Glomerular visceral epithelial cell (primary cell): ENCODE results near the gene SOX1.

Experiments
- DNase-seq: peaks from one replicate; pipeline ENCODE4 v3.0.0-alpha.2; 2016; ENCODE audit errors: extremely low spot score

The SOX1 gene

DNA sequence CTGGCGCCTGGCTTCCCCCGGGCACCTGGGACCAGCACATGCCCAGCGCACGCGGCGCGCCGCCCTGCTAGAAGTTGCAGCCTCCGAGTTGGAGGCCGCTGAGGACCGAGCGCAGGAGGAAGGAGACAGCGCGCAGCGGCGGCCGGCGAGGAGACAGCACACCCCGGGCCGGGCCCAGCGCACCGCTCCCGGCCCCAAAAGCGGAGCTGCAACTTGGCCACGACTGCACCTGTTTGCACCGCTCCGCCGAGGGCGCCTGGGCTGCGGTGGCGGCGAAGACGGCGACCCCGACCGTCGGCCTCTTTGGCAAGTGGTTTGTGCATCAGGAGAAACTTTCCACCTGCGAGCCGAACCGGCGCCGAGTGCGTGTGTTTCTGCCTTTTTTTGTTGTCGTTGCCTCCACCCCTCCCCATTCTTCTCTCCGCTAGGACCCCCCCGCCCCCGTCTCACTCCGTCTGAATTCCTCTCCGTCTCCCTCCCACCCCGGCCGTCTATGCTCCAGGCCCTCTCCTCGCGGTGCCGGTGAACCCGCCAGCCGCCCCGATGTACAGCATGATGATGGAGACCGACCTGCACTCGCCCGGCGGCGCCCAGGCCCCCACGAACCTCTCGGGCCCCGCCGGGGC, at the start of gene SOX1:
Gene SOX1, plus strand, starts transcription at position 34 of the 626 bp plus-strand sequence. Its CDS starts 510 bp downstream, at position 544.
- DNase-seq = no peak

- no peak for DNase-seq
Measured at GRCh38 chr13:112024577-112024976, 42.4 kb upstream of the SOX1 start.

- no peak for DNase-seq
Measured at GRCh38 chr13:112027250-112027649, 39.7 kb upstream of the SOX1 start.

DNA sequence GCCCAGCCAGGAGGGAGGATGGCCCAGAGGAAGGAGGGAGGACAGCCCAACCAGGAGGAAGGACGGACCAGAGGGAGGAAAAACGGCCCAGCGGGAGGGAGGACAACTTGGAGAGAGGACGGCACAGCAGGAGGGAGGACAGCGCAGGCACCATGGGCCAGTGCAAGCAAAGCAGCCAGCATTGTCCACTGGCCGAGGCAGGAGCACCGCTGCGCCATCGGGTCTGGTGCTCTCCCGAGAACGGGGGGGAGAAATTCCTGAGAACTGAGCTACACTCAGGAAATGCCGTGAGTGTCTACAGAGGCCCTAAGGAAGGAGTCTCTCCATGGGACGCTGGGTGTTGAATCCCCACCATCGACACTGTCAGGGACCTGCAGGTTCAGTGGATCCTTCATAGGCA, 38.5 kb upstream of the SOX1 start:
- DNase-seq = no peak

DNA sequence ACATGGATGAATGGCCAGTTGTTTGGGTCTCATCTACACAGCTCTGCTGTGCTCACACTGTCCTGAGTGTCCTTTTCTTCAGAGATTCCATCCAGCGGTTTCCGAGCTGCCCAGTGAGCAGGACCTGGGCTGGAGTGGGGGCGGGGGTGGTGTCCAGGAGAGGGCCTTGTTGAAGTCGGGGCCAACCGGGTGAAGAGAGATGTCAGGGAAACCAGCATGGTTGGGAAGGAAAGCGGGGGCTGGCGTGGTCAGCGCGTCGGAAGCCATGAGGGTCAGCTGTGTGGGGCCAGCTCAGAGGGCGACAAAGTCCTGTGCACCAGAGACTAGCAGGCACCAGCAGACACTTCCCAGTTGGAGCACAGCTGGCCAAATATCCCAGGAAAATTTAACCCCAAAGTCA, 37.8 kb upstream of the SOX1 start:
- DNase-seq = no peak

DNA sequence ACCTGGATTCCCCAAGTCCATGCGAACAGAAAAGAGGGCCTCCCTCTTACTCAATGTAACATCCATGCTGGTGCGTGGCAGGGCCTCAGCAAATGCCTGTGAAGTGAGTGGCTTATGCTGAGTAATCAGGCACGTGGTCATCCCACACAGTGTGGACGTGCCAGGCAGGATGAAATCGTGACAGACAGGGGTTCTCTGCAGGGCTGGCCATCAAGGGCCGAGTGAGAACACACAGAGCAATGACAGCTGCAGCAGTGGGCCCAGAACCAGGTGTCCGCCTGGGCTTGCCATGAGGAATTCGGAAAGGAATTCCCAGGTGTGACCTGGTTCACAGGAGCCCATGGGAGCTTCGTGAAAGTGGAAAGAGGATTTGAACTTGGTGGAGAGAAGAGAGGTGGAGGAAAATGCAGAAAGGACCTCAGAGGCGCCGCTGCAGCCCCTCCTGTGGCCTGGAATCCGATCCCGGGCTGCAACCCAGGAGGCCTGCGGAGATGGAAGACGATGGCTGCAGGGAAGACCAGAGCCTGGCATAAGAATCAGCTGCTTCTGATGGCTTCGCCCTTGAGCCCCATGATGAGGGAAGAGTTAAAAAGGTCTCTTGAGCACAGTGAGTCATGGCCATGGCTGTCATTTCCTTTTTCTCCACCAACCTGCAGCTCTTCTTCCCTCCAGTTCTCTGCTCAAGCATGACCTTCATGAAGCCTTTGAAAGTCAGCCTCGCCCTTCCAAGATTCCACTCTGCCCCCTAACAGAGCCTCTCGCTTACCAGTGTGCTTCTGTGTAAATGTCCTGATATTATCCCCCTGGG, 34.6 kb upstream of the SOX1 start:
- no peak for DNase-seq

- DNase-seq = no peak
Measured at GRCh38 chr13:112034231-112034630, 32.7 kb upstream of the SOX1 start.

DNA sequence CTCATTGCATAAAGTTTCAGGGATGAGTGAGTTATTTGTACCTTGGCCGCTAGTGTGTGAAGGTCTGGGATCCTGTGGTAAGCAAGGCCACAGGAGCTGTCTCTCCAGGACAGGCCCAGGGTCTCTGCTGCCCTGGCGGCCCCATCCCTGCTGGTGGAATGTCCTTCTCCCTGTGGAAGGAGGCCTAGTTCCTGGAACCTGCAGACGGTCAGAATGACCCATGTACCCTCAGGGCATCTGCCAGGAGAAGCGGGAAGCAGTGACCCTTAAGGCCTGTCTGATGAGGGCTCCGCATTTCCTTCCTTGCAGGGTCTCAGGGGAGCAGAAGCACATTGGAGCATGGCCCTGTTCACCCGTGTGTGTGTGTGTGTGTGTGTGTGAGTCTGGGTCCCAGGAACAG, 32.1 kb upstream of the SOX1 start:
- no peak for DNase-seq

DNA sequence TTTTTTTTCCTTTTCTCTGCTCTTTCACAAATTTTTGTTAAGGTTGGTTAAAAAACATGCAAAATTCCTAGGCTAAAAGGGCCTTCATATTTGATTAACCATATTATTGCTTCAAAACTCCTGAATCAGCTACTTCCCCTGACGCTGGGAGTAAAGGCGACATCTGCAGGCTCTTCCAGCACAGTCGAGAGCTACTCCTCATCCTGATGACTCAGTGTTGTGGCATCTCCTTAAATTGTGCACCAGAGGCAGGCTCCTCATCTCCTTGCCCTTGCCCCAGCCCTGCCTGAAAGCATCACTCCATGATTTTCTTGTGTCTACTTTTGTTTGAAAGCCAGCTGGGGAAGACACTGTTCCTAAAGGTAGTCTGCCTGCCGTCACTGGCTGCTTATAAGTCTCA, 24.5 kb upstream of the SOX1 start:
- no peak for DNase-seq

- DNase-seq = no peak
Measured at GRCh38 chr13:112052213-112052612, 14.7 kb upstream of the SOX1 start.

- no peak for DNase-seq
Measured at GRCh38 chr13:112053167-112053743, 13.7 kb upstream of the SOX1 start.

- DNase-seq = no peak
Measured at GRCh38 chr13:112053744-112054615, 13.0 kb upstream of the SOX1 start.

DNA sequence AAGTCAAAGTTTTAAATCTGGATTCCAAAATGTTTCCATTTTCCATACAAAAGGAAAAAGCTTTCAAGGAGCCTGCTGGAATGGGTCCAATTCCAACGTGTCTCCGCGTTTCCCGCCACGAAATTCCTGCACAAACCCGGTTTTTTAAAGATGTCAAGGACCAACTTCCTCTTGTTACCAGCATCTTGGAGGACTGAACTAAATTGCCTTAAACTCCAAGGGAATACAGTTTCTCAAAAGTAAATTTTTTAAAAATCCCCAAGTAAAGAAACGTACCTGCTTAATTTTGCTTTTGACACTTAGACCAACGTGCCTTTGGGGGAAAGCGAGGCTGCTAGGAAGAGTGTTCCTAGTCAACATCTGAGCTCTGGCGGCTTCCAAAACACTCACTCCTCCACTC, 12.3 kb upstream of the SOX1 start:
- DNase-seq = no peak

GRCh38 chr13:112055036-112055914, 11.7 kb upstream of the SOX1 start:
- DNase-seq = no peak

GRCh38 chr13:112055915-112056269, 11.1 kb upstream of the SOX1 start:
- no peak for DNase-seq

GRCh38 chr13:112056284-112056727, 10.6 kb upstream of the SOX1 start:
- DNase-seq = no peak

- no peak for DNase-seq
Measured at GRCh38 chr13:112056739-112057438, 10.1 kb upstream of the SOX1 start.

DNA sequence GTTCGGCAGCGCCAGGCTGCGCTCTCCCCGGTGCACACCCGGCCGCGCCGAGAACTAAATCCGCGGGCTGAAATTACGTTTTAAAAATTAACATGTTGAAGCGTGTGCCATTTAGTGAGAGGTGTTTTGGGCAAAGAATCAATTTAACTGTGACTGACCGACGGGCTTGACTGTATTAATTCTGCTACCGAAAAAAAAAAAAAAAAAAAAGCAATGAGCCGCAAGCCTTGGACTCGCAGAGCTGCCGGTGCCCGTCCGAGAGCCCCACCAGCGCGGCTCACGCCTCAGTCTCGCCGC, 9.6 kb upstream of the SOX1 start:
- DNase-seq = no peak

DNA sequence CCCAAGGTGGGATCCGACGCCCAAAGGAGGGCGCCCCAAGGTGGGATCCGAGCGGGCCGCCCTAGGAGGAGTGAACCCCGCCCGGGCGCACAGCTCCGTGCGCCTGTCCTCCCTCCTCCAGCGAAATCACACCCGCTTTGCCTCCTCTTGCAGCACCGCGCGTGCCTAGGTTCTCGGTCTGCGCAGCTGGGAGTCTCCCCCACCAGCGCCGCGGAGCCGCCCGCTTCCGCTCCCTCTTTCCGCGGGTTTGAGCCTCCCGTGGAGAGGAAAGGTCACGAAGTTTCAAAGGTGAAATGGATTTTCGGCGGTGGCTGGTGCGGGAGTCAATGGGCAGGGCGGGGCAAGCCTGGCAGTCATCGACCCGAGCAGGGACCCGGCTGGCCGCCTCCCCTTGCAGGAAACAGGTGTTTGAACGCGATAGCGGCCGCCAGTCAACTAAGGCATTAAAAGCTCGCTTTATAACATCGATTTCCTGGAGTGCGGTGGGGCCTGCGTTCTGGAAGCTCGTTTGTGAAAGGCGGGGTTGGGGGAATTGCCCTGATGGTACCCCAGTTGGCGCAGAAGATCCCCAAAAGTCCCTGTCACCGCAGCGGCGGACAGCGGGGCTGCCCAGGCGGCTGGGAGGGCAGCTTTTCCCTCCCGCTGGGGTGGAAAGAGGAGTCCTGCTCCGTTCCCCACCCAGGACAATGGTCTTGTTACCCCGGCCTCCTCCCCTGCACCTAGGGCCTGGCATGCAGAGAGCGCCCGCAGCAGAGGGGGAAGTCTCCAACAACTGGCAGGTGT, 9.0 kb upstream of the SOX1 start:
- no peak for DNase-seq

GRCh38 chr13:112058519-112058873, 8.5 kb upstream of the SOX1 start:
- DNase-seq = no peak
